ENCODE results near the gene FOXD1.
"Not testable (repeated sequence)": the region's sequence is repeated elsewhere in the genome, so short reads cannot be mapped to it uniquely, and the experiment has no call there.

The FOXD1 gene

DNA sequence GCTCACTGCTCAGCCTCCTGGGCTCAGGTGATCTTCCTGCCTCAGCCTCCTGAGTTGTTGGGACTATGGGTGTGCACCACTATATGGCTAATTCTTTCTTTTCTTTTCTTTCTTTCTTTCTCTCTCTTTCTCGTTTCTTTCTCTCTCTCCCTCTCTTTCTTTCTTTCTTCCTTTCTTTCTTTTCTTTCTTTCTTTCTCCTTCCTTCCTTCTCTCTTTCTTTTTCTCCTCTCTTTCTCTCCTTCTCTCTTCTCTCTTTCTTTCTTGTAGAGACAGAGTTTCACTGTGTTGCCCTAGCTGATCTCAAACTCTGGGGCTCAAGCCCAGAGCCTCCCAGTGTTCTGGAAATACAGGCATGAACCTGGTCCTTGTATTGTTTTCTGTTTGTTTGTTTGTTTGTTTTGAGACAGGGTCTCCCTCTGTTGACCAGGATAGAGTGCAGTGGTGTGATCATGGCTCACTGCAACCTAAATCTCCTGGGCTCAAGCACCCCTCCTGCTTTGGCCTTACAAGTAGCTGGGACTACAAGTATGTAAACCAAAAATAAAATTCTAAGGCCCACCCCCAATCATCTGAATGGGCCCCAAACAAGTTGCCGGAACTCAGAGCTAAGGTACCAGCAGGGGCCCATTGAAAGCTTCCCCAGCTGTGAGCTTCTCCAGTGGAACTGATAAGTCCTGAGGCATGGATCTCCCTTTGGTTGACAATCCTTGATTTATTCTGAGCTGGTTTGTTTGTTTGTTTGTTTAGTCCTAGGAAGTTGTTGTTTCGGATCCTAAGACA, 37.7 kb upstream of the FOXD1 start:
- Histone ChIP-seq H3K4me1 (ENCODE audit: control insufficient read depth, insufficient read depth, low read length) (no peaks in the 10 kb centered on the region), H3K9ac (ENCODE audit: low read depth, low read length) (no peak overlapping the region), H3K36me3 (ENCODE audit: insufficient read depth, low read length) (no peaks in the 10 kb centered on the region), H3K4me2 (ENCODE audit: low read length) (no peak overlapping the region), H3K9me3 (replicated peaks; ENCODE audit: low read length) (no peaks in the 10 kb centered on the region), H3K4me3 (ENCODE audit: low read length) (no peak overlapping the region), H3K27me3 (ENCODE audit: control insufficient read depth, insufficient read depth, low read length) (peaks cover 22% of the 10 kb centered on the region)

DNA sequence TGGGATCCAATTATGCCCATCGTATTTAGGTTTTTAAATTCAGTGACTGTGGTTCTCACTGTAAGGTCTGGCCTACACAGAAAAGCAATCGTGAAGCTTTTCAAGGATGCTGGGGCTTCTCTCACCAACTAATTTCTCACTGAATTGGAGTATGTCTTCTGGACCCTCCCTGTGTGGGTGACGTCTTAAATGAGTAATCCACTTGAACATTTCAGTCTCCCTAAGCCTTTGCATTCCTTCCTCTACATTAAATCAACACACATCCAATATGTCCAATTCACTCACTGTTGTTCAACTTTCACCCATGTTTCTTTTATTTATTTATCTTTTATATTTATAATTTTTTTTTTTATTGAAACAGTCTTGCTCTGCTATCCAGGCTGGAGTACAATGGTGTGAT, 37.1 kb upstream of the FOXD1 start:
- no peak overlapping the region for H3K4me3 ChIP-seq (ENCODE audit: low read length)
- H3K36me3 ChIP-seq (ENCODE audit: insufficient read depth, low read length) = no peaks in the 10 kb centered on the region
- H3K9ac ChIP-seq (ENCODE audit: low read depth, low read length) = no peak overlapping the region
- no peak overlapping the region for H3K4me2 ChIP-seq (ENCODE audit: low read length)
- no peaks in the 10 kb centered on the region for H3K4me1 ChIP-seq (ENCODE audit: control insufficient read depth, insufficient read depth, low read length)
- H3K27me3 ChIP-seq (ENCODE audit: control insufficient read depth, insufficient read depth, low read length) = peaks cover 25% of the 10 kb centered on the region
- no peaks in the 10 kb centered on the region for H3K9me3 ChIP-seq (replicated peaks; ENCODE audit: low read length)

DNA sequence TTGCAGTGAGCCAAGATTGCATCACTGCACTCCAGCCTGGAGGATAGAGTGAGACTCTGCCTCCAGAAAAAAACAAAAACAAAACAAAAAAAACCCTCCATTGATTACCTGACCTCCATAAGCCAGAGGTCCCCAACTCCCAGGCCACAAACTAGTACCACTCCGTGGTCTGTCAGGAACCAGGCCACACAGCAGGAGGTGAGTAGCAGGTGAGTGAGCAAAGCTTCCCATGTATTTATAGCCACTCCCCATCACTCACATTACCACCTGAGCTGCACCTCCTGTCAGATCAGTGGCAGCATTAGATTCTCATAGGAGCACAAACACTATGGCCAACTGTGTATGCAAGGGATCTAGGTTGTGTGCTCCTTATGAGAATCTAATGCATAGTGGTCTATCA, 35.9 kb upstream of the FOXD1 start:
- no peaks in the 10 kb centered on the region for H3K36me3 ChIP-seq (ENCODE audit: insufficient read depth, low read length)
- no peaks in the 10 kb centered on the region for H3K9me3 ChIP-seq (replicated peaks; ENCODE audit: low read length)
- H3K4me2 ChIP-seq (ENCODE audit: low read length) = no peak overlapping the region
- peaks cover 32% of the 10 kb centered on the region for H3K27me3 ChIP-seq (ENCODE audit: control insufficient read depth, insufficient read depth, low read length)
- H3K4me1 ChIP-seq (ENCODE audit: control insufficient read depth, insufficient read depth, low read length) = no peaks in the 10 kb centered on the region
- no peak overlapping the region for H3K9ac ChIP-seq (ENCODE audit: low read depth, low read length)
- no peak overlapping the region for H3K4me3 ChIP-seq (ENCODE audit: low read length)

DNA sequence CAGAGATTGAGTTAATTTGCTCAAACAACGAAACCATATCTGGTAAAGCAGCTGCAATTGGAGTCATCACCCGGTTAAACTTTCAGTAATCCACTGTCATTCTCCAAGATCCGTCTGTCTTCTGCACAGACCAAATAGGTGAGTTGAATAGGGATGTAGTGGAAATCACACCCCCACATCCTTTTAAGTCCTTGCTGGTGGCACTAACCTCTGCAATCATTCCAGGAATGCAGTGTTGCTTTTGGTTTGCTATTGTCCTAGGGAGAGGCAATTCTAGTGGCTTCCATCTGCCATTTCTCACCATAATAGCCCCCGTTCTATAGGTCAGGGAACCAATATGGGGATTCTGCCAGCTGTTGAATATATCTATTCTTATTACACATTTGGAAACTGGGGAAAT, 35.1 kb upstream of the FOXD1 start:
- Histone ChIP-seq H3K4me2 (ENCODE audit: low read length) (no peak overlapping the region), H3K36me3 (ENCODE audit: insufficient read depth, low read length) (no peaks in the 10 kb centered on the region), H3K4me3 (ENCODE audit: low read length) (no peak overlapping the region), H3K27me3 (ENCODE audit: control insufficient read depth, insufficient read depth, low read length) (peaks cover 34% of the 10 kb centered on the region), H3K9ac (ENCODE audit: low read depth, low read length) (no peak overlapping the region), H3K4me1 (ENCODE audit: control insufficient read depth, insufficient read depth, low read length) (no peaks in the 10 kb centered on the region), H3K9me3 (replicated peaks; ENCODE audit: low read length) (no peaks in the 10 kb centered on the region)

DNA sequence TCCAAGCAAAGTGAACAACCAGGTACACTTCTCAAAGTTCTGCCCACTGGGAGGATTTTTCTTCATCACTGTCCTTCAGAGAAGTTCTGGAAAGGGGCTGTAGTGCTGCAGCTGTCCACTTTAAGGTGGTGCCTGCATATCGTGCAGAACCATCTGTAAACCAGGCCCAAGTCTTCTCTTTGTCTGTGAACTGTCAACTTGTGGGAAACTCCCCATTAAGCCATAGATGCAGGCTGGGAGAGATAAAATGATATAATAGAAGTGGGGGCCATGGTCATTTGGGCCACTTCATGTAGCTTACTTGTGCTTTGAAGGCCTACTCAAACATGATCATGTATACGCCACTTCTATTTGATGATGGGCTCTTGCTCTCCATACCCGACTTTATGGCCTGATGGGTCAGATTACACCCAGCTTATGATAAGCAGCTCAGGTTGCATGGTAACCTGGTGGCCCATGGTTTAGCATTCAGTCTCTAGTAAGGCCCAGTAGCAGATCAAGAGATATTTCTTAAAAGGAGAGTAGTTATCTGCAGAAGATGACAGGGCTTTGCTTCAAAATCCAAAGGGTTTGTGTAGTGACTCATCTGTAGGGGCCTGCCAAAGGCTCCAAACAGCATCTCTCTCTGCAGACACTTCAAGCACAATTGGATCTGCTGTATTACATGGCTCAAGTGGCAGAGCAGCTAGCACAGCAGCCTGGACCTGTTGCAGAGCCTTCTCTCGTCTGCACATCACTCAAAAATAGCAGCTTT, 34.0 kb upstream of the FOXD1 start:
- Histone ChIP-seq H3K4me3 (ENCODE audit: low read length) (no peak overlapping the region), H3K36me3 (ENCODE audit: insufficient read depth, low read length) (no peaks in the 10 kb centered on the region), H3K27me3 (ENCODE audit: control insufficient read depth, insufficient read depth, low read length) (peaks cover 33% of the 10 kb centered on the region), H3K9ac (ENCODE audit: low read depth, low read length) (no peak overlapping the region), H3K4me2 (ENCODE audit: low read length) (no peak overlapping the region), H3K9me3 (replicated peaks; ENCODE audit: low read length) (no peaks in the 10 kb centered on the region), H3K4me1 (ENCODE audit: control insufficient read depth, insufficient read depth, low read length) (no peaks in the 10 kb centered on the region)

DNA sequence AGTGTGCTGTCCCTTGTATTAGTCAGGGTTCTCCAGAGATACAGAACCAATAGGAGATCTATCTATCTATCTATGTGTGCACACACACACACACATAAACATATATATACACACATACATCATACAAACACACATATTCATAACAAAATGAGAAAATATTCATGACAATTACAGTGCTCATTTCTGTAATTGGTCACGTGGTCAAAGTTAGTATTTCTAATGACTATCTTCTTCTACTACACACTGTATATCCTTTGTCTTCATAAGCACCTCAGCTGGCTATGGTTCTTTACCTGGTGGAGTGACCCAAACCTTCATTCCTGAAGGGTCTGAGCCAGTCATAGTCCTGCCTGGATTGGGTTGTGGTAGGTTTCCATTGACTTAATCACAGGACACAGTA, 31.9 kb upstream of the FOXD1 start:
- Histone ChIP-seq H3K9me3 (replicated peaks; ENCODE audit: low read length) (no peaks in the 10 kb centered on the region), H3K4me1 (ENCODE audit: control insufficient read depth, insufficient read depth, low read length) (no peaks in the 10 kb centered on the region), H3K36me3 (ENCODE audit: insufficient read depth, low read length) (no peaks in the 10 kb centered on the region), H3K27me3 (ENCODE audit: control insufficient read depth, insufficient read depth, low read length) (peaks cover 24% of the 10 kb centered on the region), H3K9ac (ENCODE audit: low read depth, low read length) (no peak overlapping the region), H3K4me3 (ENCODE audit: low read length) (no peak overlapping the region), H3K4me2 (ENCODE audit: low read length) (no peak overlapping the region)

DNA sequence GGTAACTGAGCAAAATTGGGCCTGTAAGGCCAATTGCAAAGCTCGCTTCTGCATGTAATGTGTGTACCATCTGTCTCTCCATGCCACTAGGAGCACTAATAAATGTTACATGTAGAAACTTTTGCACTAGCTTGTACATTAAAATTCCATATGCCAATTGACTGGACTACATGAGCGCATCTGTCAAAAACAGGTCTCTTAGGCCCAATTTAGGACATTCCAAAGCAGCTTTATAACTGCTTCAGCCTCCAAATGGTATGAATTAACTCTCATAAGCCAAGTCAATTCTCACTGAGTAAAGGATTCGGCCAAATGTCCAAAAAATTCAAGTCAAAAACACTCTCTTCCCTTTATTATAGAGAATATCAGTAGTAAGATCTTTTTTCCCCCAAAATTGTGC, 23.5 kb upstream of the FOXD1 start:
- H3K4me2 ChIP-seq (ENCODE audit: low read length) = no peak overlapping the region
- H3K4me3 ChIP-seq (ENCODE audit: low read length) = no peak overlapping the region
- no peaks in the 10 kb centered on the region for H3K9me3 ChIP-seq (replicated peaks; ENCODE audit: low read length)
- H3K27me3 ChIP-seq (ENCODE audit: control insufficient read depth, insufficient read depth, low read length) = peaks cover 2% of the 10 kb centered on the region
- no peak overlapping the region for H3K9ac ChIP-seq (ENCODE audit: low read depth, low read length)
- H3K36me3 ChIP-seq (ENCODE audit: insufficient read depth, low read length) = no peaks in the 10 kb centered on the region
- H3K4me1 ChIP-seq (ENCODE audit: control insufficient read depth, insufficient read depth, low read length) = no peaks in the 10 kb centered on the region

DNA sequence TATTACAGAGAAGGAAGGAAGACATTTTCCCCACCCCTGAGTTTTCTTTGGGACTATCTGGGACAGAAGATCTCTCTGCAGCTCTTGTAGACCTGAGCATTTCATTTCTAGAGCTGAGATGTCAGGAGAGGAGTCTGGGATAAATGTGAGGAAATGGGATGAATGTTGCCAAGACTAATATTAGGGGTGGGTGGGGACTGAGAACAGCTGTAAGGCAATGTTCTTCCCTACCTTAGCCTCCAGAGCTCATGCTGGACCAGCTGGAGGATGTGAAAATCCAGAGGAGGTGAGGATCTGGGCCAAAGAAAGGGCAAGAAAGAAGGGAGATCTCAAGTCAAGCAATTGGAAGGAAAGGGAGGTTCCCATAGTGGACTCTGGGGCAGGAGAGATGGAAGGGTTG, 23.1 kb upstream of the FOXD1 start:
- H3K4me3 ChIP-seq (ENCODE audit: low read length) = no peak overlapping the region
- peaks cover 2% of the 10 kb centered on the region for H3K27me3 ChIP-seq (ENCODE audit: control insufficient read depth, insufficient read depth, low read length)
- no peaks in the 10 kb centered on the region for H3K9me3 ChIP-seq (replicated peaks; ENCODE audit: low read length)
- no peak overlapping the region for H3K9ac ChIP-seq (ENCODE audit: low read depth, low read length)
- H3K4me2 ChIP-seq (ENCODE audit: low read length) = no peak overlapping the region
- H3K4me1 ChIP-seq (ENCODE audit: control insufficient read depth, insufficient read depth, low read length) = no peaks in the 10 kb centered on the region
- no peaks in the 10 kb centered on the region for H3K36me3 ChIP-seq (ENCODE audit: insufficient read depth, low read length)

DNA sequence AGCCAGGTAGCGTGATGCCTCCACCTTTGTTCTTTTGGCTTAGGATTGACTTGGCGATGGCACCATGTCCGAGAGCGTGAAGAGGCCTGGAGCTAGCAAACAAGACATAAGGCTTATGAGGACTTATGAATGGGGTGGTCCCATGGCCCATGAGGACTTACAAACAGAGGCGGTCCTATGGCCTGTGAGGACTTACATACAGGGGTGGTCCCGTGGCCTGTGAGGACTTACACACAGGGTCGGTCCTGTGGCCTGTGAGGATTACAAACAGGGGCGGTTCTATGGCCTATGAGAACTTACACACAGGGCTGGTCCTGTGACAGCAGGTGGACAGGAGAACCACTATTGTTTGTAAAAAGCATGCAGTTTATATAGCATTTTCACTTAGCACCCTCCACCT, 21.3 kb upstream of the FOXD1 start:
- H3K4me2 ChIP-seq (ENCODE audit: low read length) = no peak overlapping the region
- no peaks in the 10 kb centered on the region for H3K36me3 ChIP-seq (ENCODE audit: insufficient read depth, low read length)
- H3K9me3 ChIP-seq (replicated peaks; ENCODE audit: low read length) = no peaks in the 10 kb centered on the region
- H3K9ac ChIP-seq (ENCODE audit: low read depth, low read length) = no peak overlapping the region
- H3K27me3 ChIP-seq (ENCODE audit: control insufficient read depth, insufficient read depth, low read length) = peaks cover 16% of the 10 kb centered on the region
- H3K4me3 ChIP-seq (ENCODE audit: low read length) = no peak overlapping the region
- no peaks in the 10 kb centered on the region for H3K4me1 ChIP-seq (ENCODE audit: control insufficient read depth, insufficient read depth, low read length)

DNA sequence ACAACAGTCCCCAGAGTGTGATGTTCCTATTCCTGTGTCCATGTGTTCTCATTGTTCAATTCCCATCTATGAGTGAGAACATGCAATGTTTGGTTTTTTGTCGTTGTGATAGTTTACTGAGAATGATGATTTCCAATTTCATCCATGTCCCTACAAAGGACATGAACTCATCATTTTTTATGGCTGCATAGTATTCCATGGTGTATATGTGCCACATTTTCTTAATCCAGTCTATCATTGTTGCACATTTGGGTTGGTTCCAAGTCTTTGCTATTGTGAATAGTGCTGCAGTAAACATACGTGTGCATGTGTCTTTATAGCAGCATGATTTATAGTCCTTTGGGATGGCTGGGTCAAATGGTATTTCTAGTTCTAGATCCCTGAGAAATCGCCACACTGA, 20.1 kb upstream of the FOXD1 start:
- H3K9me3 ChIP-seq (replicated peaks; ENCODE audit: low read length); H3K4me1 ChIP-seq (ENCODE audit: control insufficient read depth, insufficient read depth, low read length); H3K4me3 ChIP-seq (ENCODE audit: low read length); H3K36me3 ChIP-seq (ENCODE audit: insufficient read depth, low read length); H3K9ac ChIP-seq (ENCODE audit: low read depth, low read length); H3K4me2 ChIP-seq (ENCODE audit: low read length): not testable (repeated sequence)
- H3K27me3 ChIP-seq (ENCODE audit: control insufficient read depth, insufficient read depth, low read length) = peaks cover 23% of the 10 kb centered on the region

DNA sequence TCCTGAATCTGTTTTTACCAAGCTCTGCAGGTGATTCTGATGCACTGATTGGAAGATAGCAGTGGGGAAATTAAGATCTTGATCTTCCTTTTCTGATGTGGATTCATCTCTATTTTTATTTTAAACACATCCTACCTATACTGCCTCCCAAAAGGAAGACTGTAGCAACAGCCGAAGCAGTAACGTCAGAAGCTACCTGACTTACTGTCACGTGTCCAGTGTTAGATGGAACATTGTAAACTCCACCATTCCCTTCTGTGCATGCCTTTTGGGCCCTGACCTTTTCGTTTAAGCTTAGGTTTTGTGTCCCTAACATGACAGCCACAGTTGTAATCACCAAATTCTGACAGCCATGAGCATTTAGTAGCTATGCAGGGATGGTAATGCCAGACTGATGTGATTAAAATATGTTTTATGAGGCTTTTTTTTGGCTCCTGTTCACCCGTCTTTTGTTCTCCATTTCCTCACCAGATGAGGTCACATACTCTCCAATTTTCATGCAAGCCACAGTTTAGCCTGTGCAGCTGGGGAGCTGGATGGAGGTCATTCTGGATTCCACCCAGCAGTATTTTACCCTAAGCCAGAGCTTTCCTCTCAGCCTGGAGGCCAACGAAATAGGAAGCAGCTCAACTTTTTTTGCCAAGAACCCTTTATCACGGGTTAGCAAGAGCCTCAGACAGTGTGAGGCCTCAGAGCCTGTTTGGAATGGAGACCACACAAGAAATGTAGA, 15.6 kb upstream of the FOXD1 start:
- H3K9me3 ChIP-seq (replicated peaks; ENCODE audit: low read length) = no peaks in the 10 kb centered on the region
- no peaks in the 10 kb centered on the region for H3K4me1 ChIP-seq (ENCODE audit: control insufficient read depth, insufficient read depth, low read length)
- peaks cover 21% of the 10 kb centered on the region for H3K27me3 ChIP-seq (ENCODE audit: control insufficient read depth, insufficient read depth, low read length)
- no peak overlapping the region for H3K4me3 ChIP-seq (ENCODE audit: low read length)
- H3K36me3 ChIP-seq (ENCODE audit: insufficient read depth, low read length) = no peaks in the 10 kb centered on the region
- no peak overlapping the region for H3K9ac ChIP-seq (ENCODE audit: low read depth, low read length)
- no peak overlapping the region for H3K4me2 ChIP-seq (ENCODE audit: low read length)

All from skeletal muscle satellite cell (primary cell).